PC-9 (cell line): ENCODE measurements around the gene TRIM37.

Experiments
- EZH2 ChIP-seq: fragments of 200-600 bp; sonication (generic); IDR thresholded peaks from 2 replicates; pipeline ENCODE4 v1.8.0; 2017; ENCODE audit warnings: antibody characterized with exemption, low read depth
- TF ChIP-seq, protein P1 (sequence below): fragments of 200-600 bp; sonication (generic); conservative IDR thresholded peaks from 2 replicates; pipeline ENCODE4 v1.6.1; 2017; ENCODE audit warnings: mixed run types, antibody characterized with exemption, mild to moderate bottlenecking, moderate library complexity

DNA sequence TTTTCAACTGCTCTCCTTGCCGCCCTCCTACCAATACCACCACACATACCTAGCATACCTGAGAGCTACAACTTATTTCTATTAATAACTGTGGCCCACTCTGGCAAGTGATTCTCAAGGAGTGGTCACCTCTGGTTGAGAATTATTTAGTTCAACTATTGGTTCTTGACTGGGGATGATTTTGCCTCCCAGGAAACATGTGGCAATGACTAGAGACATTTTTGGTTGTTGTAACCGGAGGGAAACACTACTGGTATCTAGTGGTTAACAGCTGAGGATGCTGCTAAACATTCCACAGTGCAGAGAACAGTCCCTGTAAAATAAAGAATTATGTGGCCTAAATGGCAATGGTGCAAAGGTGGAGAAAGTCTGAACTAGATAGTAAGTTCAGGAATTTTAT is 96.7 kb downstream of the TRIM37 start:
- TF ChIP-seq, protein P1, sequence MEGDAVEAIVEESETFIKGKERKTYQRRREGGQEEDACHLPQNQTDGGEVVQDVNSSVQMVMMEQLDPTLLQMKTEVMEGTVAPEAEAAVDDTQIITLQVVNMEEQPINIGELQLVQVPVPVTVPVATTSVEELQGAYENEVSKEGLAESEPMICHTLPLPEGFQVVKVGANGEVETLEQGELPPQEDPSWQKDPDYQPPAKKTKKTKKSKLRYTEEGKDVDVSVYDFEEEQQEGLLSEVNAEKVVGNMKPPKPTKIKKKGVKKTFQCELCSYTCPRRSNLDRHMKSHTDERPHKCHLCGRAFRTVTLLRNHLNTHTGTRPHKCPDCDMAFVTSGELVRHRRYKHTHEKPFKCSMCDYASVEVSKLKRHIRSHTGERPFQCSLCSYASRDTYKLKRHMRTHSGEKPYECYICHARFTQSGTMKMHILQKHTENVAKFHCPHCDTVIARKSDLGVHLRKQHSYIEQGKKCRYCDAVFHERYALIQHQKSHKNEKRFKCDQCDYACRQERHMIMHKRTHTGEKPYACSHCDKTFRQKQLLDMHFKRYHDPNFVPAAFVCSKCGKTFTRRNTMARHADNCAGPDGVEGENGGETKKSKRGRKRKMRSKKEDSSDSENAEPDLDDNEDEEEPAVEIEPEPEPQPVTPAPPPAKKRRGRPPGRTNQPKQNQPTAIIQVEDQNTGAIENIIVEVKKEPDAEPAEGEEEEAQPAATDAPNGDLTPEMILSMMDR = no peak
- no peak for TF ChIP-seq EZH2
